ENCODE measurements around the gene C22orf39.

DNA sequence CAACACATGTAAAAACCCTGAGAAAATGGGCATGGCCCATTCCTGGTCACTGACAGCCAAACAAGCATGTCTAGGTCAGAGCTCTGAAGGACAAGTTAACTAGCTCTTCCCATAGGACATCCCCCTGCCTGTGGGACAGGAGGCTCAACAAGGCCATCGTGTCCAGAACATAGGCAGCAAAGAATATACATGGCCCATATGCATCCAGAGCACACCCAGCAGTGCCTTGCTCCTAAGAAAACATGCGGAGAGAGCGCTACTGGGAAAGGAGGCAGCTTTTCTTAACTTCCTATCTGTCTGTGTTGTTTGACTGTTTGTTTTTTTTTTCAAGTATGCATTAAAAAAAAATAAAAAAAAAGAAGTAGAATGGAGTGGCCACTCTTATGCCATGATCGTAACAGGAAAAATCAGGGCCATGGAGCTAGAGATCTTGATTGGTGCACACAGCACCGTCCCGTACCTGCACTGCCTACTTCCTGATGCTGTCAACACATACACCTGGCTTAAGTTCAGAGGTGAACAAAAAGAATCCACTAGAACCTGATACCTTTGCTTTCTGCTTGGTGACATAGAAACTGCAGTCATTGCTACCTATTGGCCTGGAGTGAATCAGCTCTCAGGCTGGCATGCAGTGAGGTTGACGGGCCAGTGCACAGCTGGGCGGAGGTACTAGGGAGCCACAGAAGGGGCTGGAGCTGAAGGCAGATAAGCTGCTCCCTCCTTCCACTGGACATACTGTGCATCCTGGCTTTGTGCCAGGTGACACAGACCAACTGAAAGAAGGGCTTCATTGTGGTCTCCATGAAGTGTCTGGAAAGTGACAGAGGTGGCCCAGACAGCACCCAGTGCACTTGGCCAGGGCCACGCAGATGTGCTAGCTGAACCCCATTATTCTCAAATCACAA, 19.6 kb upstream of the C22orf39 start:
- TF ChIP-seq POLR2A (IDR thresholded peaks at IDR 0.05; ENCODE audit: low read depth) (no peak), EP300 (IDR thresholded peaks at IDR 0.05) (no peak), CTCF (IDR thresholded peaks at IDR 0.05) (no peak)
